Posterior cingulate gyrus (tissue), 11 donors: Measurements from ENCODE around the gene CDKN1A.
"Not testable (repeated sequence)": the region's sequence is repeated elsewhere in the genome, so short reads cannot be mapped to it uniquely, and the experiment has no call there.

Experiments used
- DNase-seq, 10 donors: peaks; one replicate each; pipeline versions ENCODE4 v3.0.0 to v3.0.0-alpha.2; 2020 to 2021; ENCODE audit warnings: mixed read lengths in 3 of 10
- intact Hi-C: fragments of 100-400 bp; cut with DNase I; formaldehyde crosslinking; loops from one replicate; pipeline ENCODE4 v1.15.1; 2023

The CDKN1A gene

GRCh38 chr6:36716476-36717093 lies 38.1 kb downstream of the CDKN1A start:
- DNase-seq = peak in 2 of 10 donors; percentile 35 to 72
- intact Hi-C loops = no loop called here

- peak in 1 of 10 donors; percentile 60 for DNase-seq
- intact Hi-C loops = no loop called here
Measured at GRCh38 chr6:36717231-36717825, 38.8 kb downstream of the CDKN1A start.

- DNase-seq = peak in 1 of 10 donors; percentile 76
- intact Hi-C loops = no loop called here
Measured at GRCh38 chr6:36717871-36718540, 39.5 kb downstream of the CDKN1A start.

GRCh38 chr6:36718560-36718959 lies 40.0 kb downstream of the CDKN1A start:
- intact Hi-C loops = no loop called here

GRCh38 chr6:36719126-36719525 lies 40.6 kb downstream of the CDKN1A start:
- intact Hi-C loops = no loop called here
- DNase-seq = no peak

More at GRCh38 chr6:36718560-36718959, 40.0 kb downstream of the CDKN1A start:
- no peak for DNase-seq

GRCh38 chr6:36720251-36721141 lies 42.0 kb downstream of the CDKN1A start:
- peak in 1 of 10 donors; percentile 62 for DNase-seq
- intact Hi-C loops = no loop called here

- peak in 1 of 10 donors; percentile 73 for DNase-seq
- intact Hi-C loops = no loop called here
Measured at GRCh38 chr6:36721369-36722140, 43.0 kb downstream of the CDKN1A start.

GRCh38 chr6:36722365-36722764 lies 43.9 kb downstream of the CDKN1A start:
- peak in 1 of 10 donors; percentile 72 for DNase-seq
- intact Hi-C loops = no loop called here

GRCh38 chr6:36722879-36723278 lies 44.4 kb downstream of the CDKN1A start:
- peak in 1 of 10 donors; percentile 61 for DNase-seq
- intact Hi-C loops = no loop called here

- intact Hi-C loops = not testable (repeated sequence)
- DNase-seq = peak in 1 of 10 donors; percentile 51
Measured at GRCh38 chr6:36723992-36724391, 45.5 kb downstream of the CDKN1A start.

- peak in 6 of 10 donors; percentile 38 to 88 (median 64) for DNase-seq
- intact Hi-C loops = no loop called here
Measured at GRCh38 chr6:36724514-36725390, 46.2 kb downstream of the CDKN1A start.

- peak in 1 of 10 donors; percentile 69 for DNase-seq
- intact Hi-C loops = no loop called here
Measured at GRCh38 chr6:36725581-36725980, 47.1 kb downstream of the CDKN1A start.

- peak in 2 of 10 donors; percentile 22 to 71 for DNase-seq
- intact Hi-C loops = no loop called here
Measured at GRCh38 chr6:36727505-36728021, 49.0 kb downstream of the CDKN1A start.

- peak in 2 of 10 donors; percentile 67 to 68 for DNase-seq
- intact Hi-C loops = no loop called here
Measured at GRCh38 chr6:36728289-36729160, 50.0 kb downstream of the CDKN1A start.

GRCh38 chr6:36729161-36729524 lies 50.6 kb downstream of the CDKN1A start:
- no peak for DNase-seq
- intact Hi-C loops = no loop called here

GRCh38 chr6:36730424-36731380 lies 52.2 kb downstream of the CDKN1A start:
- intact Hi-C loops = no loop called here
- DNase-seq = peak in 3 of 10 donors; percentile 17 to 48 (median 41)
